Measurements from ENCODE around the gene THRSP. TPM values are rescaled to one million over a fixed set of nuclear protein-coding genes. Genes with fewer than 3 reads are reported as not detected.

Gene THRSP
- total and polyA plus RNA-seq, 7 experiments from 2014 or later, result not detected

DNA sequence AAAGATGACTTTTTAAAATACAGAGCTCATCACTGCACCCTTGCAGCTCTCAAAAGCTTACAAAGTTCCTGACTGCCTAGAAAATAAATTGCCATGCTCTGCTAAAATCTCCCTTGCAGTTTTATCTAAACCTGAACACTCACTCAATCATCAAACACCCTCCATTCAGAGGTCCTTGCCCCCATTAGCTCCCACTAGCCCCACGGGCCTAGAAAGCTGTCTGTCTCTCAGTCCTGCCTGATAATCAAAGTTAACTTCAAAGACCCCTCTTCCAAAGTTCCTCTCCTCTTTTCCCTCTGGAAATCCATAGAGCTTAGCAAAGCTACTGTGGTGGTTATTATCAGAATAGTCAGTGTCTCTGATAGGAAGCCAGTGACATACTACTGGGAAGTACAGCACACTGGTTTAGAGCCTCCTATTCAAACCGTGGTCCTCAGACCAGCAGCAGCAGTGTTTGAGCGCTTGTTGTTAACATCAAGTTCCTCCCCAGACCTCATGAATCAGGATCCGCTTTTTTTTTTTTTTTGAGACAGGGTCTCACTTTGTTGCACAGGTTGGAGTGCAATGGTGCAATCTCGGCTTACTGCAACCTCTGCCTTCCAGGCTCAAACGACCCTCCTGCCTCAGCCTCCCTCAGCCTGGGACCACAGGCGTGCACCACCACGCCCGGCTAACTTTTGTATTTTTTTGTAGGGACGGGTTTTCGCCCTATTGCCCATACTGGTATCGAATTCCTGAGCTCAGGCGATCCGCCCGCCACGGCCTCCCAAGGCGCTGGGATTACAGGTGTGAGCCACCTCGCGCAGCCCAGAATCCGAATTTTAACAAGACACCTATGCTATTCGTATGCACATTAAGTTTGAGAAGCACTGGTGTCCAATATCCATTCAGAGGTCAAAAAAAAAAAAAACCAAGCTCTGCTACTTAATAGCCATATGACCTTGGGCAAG is 14.8 kb downstream of the THRSP start:
- Histone ChIP-seq H3K27ac (ENCODE audit: low read depth, low read length) (peak overlapping the region; percentile 83), H3K4me3 (ENCODE audit: low read length) (peak overlapping the region; percentile 99), H3K4me1 (ENCODE audit: control insufficient read depth in 2 of 2, insufficient read depth in 2 of 2, low read length in 2 of 2) (peaks cover 38 to 43% of the 10 kb centered on the region in 2 donors), H3K27me3 (ENCODE audit: control insufficient read depth in 2 of 2, insufficient read depth in 2 of 2, low read length in 2 of 2) (no peaks in the 10 kb centered on the region), H3K9me3 (ENCODE audit: control insufficient read depth in 2 of 3, low read length in 3 of 3) (no peaks in the 10 kb centered on the region), H3K36me3 (ENCODE audit: control insufficient read depth in 2 of 3, insufficient read depth in 3 of 3, low read length in 3 of 3) (peaks cover 0 to 11% (median 0%) of the 10 kb centered on the region in 3 experiments)
- intact Hi-C loops (cut with micrococcal nuclease), result loop anchor here (1.0 to 5.0 kb wide), 10 partner anchors 61 to 486 kb away; partner anchors contain the start of genes ALG8 (in 2 of the 2), GAB2 (in 2 of the 2), INTS4 (in 2 of the 2) and RSF1 (in 2 of the 2)
- Mint-ChIP-seq H3K27ac (peak overlapping the region; percentile 90 to 97 (median 95)), H3K4me3 (peak overlapping the region; percentile 92 to 98 (median 95)), H3K36me3 (peaks cover 0 to 10% (median 4%) of the 10 kb centered on the region in 5 donors), H3K4me1 (peaks cover 41 to 73% (median 55%) of the 10 kb centered on the region in 7 donors), H3K27me3 (no peaks in the 10 kb centered on the region), H3K9me3 (peaks cover 0 to 4% (median 0%) of the 10 kb centered on the region in 11 donors)
- ChIA-PET POLR2A (interaction anchor here (1.2 to 2.8 kb wide), 2 partner anchors 84 to 339 kb away, joined by 4 to 26 read pairs; partner anchors contain the start of genes GAB2 and INTS4), CTCF (interaction anchor here (0.8 to 0.9 kb wide), 2 partner anchors 20 to 341 kb away, joined by 3 read pairs; no protein-coding TSS in a partner anchor)
- no peak for ATAC-seq
- no peak for DNase-seq

GRCh38 chr11:78079232-78080083 is 15.8 kb downstream of the THRSP start, which contains the start of gene NDUFC2:
TSS of gene NDUFC2 (minus strand) at chr11:78079862. CDS start at chr11:78079744, 118 bp downstream.
- Histone ChIP-seq H3K4me1 (ENCODE audit: control insufficient read depth in 2 of 2, insufficient read depth in 2 of 2, low read length in 2 of 2) (peaks cover 38 to 43% of the 10 kb centered on the region in 2 donors), H3K36me3 (ENCODE audit: control insufficient read depth in 2 of 3, insufficient read depth in 3 of 3, low read length in 3 of 3) (peaks cover 0 to 11% (median 0%) of the 10 kb centered on the region in 3 experiments), H3K9me3 (ENCODE audit: control insufficient read depth in 2 of 3, low read length in 3 of 3) (no peaks in the 10 kb centered on the region), H3K4me3 (ENCODE audit: low read length) (peak within 1 kb of the TSS; percentile 99), H3K27ac (ENCODE audit: low read depth, low read length) (peak within 1 kb of the TSS; percentile 83), H3K27me3 (ENCODE audit: control insufficient read depth in 2 of 2, insufficient read depth in 2 of 2, low read length in 2 of 2) (no peaks in the 10 kb centered on the region)
- Mint-ChIP-seq H3K4me3 (peak within 1 kb of the TSS; percentile 92 to 98 (median 95)), H3K4me1 (peaks cover 41 to 68% (median 53%) of the 10 kb centered on the region in 7 donors), H3K27me3 (no peaks in the 10 kb centered on the region), H3K27ac (peak within 1 kb of the TSS; percentile 90 to 97 (median 95)), H3K36me3 (peaks cover 0 to 10% (median 4%) of the 10 kb centered on the region in 5 donors), H3K9me3 (peaks cover 0 to 4% (median 0%) of the 10 kb centered on the region in 11 donors)
- POLR2A ChIA-PET, result interaction anchor here (1.2 to 2.8 kb wide), 3 partner anchors 60 to 338 kb away, joined by 4 to 26 read pairs (median 8); partner anchors contain the start of genes ALG8, GAB2 and INTS4
- intact Hi-C loops (cut with micrococcal nuclease), result loop anchor here (1.0 to 5.0 kb wide), 11 partner anchors 60 to 485 kb away; partner anchors contain the start of genes ALG8 (in 2 of the 2), GAB2 (in 2 of the 2), INTS4 (in 2 of the 2) and KCTD21 (in 2 of the 2)
- CTCF ChIA-PET, result interaction anchor here (0.9 kb wide), 1 partner anchor 340 kb away, joined by 3 read pairs; no protein-coding TSS in a partner anchor
- ATAC-seq (peak; percentile 90), DNase-seq (peak; percentile 37 to 73 (median 61))

GRCh38 chr11:78080084-78080817 is 16.6 kb downstream of the THRSP start:
- ATAC-seq (no peak), DNase-seq (peak in 1 of 9 donors; percentile 4)
- Mint-ChIP-seq H3K4me1 (peaks cover 36 to 60% (median 47%) of the 10 kb centered on the region in 7 donors), H3K36me3 (peaks cover 0 to 10% (median 4%) of the 10 kb centered on the region in 5 donors), H3K27me3 (no peaks in the 10 kb centered on the region), H3K4me3 (peak overlapping the region; percentile 92 to 98 (median 95)), H3K9me3 (peaks cover 0 to 4% (median 0%) of the 10 kb centered on the region in 11 donors), H3K27ac (peak overlapping the region; percentile 90 to 97 (median 95))
- Histone ChIP-seq H3K9me3 (ENCODE audit: control insufficient read depth in 2 of 3, low read length in 3 of 3) (no peaks in the 10 kb centered on the region), H3K27ac (ENCODE audit: low read depth, low read length) (peak overlapping the region; percentile 83), H3K4me3 (ENCODE audit: low read length) (peak overlapping the region; percentile 99), H3K36me3 (ENCODE audit: control insufficient read depth in 2 of 3, insufficient read depth in 3 of 3, low read length in 3 of 3) (peaks cover 0 to 11% (median 0%) of the 10 kb centered on the region in 3 experiments), H3K27me3 (ENCODE audit: control insufficient read depth in 2 of 2, insufficient read depth in 2 of 2, low read length in 2 of 2) (no peaks in the 10 kb centered on the region), H3K4me1 (ENCODE audit: control insufficient read depth in 2 of 2, insufficient read depth in 2 of 2, low read length in 2 of 2) (peaks cover 38 to 43% of the 10 kb centered on the region in 2 donors)
- ChIA-PET POLR2A (interaction anchor here (1.9 to 2.8 kb wide), 2 partner anchors 59 to 85 kb away, joined by 8 to 26 read pairs; partner anchors contain the start of genes ALG8 and INTS4), CTCF (no interaction called here)
- intact Hi-C loops (cut with micrococcal nuclease), result loop anchor here in 1 of 2 donors (1.0 kb wide), 1 partner anchor 108 kb away; the partner anchor contains the start of genes KCTD21 and USP35

GRCh38 chr11:78080818-78081495 is 17.3 kb downstream of the THRSP start:
- CTCF ChIA-PET, result no interaction called here
- ATAC-seq, result no peak
- intact Hi-C loops (cut with micrococcal nuclease), result loop anchor here in 1 of 2 donors (1.0 kb wide), 1 partner anchor 107 kb away; the partner anchor contains the start of genes KCTD21 and USP35

DNA sequence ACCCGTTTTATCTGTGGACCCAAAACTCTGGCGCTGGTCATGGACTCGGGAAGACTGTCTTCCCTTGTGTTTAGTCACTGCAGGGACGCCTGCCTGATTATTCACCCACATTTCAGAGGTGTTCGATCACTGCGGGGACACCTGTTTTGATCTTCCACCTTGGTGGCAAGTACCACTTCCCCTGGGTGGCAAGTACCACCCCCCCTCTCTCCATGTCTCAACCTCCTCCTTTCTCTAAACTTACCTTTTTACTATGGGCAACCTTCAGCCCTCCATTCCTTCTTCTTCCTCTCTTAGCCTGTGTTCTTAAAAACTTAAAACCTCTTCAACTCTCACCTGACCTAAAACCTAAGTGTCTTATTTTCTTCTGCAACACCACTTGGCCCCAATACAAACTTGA is 17.9 kb downstream of the THRSP start:
- Mint-ChIP-seq H3K4me3 (peak overlapping the region; percentile 30 to 98 (median 92)), H3K9me3 (peaks cover 0 to 4% (median 0%) of the 10 kb centered on the region in 11 donors), H3K27me3 (no peaks in the 10 kb centered on the region), H3K36me3 (peaks cover 0 to 8% (median 3%) of the 10 kb centered on the region in 5 donors), H3K4me1 (peaks cover 29 to 47% (median 37%) of the 10 kb centered on the region in 7 donors), H3K27ac (peak overlapping the region in 8 of 9 donors; percentile 1 to 96 (median 86))
- H3K9me3 ChIP-seq (ENCODE audit: control insufficient read depth in 2 of 3, low read length in 3 of 3), result no peaks in the 10 kb centered on the region
- DNase-seq (no peak), ATAC-seq (no peak)
- intact Hi-C loops (cut with micrococcal nuclease), result no loop called here
- no peak overlapping the region for H3K27ac ChIP-seq (ENCODE audit: low read depth, low read length)
- ChIA-PET CTCF (no interaction called here), POLR2A (no interaction called here)
- H3K27me3 ChIP-seq (ENCODE audit: control insufficient read depth in 2 of 2, insufficient read depth in 2 of 2, low read length in 2 of 2), result no peaks in the 10 kb centered on the region
- H3K4me3 ChIP-seq (ENCODE audit: low read length), result no peak overlapping the region
- peaks cover 0 to 7% (median 0%) of the 10 kb centered on the region in 3 experiments for H3K36me3 ChIP-seq (ENCODE audit: control insufficient read depth in 2 of 3, insufficient read depth in 3 of 3, low read length in 3 of 3)
- H3K4me1 ChIP-seq (ENCODE audit: control insufficient read depth in 2 of 2, insufficient read depth in 2 of 2, low read length in 2 of 2), result peaks cover 29 to 40% of the 10 kb centered on the region in 2 donors

More at GRCh38 chr11:78080818-78081495, 17.3 kb downstream of the THRSP start:
- peak overlapping the region; percentile 32 to 98 (median 94) for H3K4me3 Mint-ChIP-seq
- Histone ChIP-seq H3K4me3 (ENCODE audit: low read length) (peak overlapping the region; percentile 99), H3K36me3 (ENCODE audit: control insufficient read depth in 2 of 3, insufficient read depth in 3 of 3, low read length in 3 of 3) (peaks cover 0 to 7% (median 0%) of the 10 kb centered on the region in 3 experiments), H3K27me3 (ENCODE audit: control insufficient read depth in 2 of 2, insufficient read depth in 2 of 2, low read length in 2 of 2) (no peaks in the 10 kb centered on the region), H3K27ac (ENCODE audit: low read depth, low read length) (no peak overlapping the region), H3K4me1 (ENCODE audit: control insufficient read depth in 2 of 2, insufficient read depth in 2 of 2, low read length in 2 of 2) (peaks cover 33 to 43% of the 10 kb centered on the region in 2 donors), H3K9me3 (ENCODE audit: control insufficient read depth in 2 of 3, low read length in 3 of 3) (no peaks in the 10 kb centered on the region)
- peak overlapping the region; percentile 1 to 96 (median 85) for H3K27ac Mint-ChIP-seq
- no peak for DNase-seq
- peaks cover 0 to 4% (median 0%) of the 10 kb centered on the region in 11 donors for H3K9me3 Mint-ChIP-seq
- peaks cover 33 to 53% (median 42%) of the 10 kb centered on the region in 7 donors for H3K4me1 Mint-ChIP-seq
- no peaks in the 10 kb centered on the region for H3K27me3 Mint-ChIP-seq
- peaks cover 0 to 10% (median 4%) of the 10 kb centered on the region in 5 donors for H3K36me3 Mint-ChIP-seq
- POLR2A ChIA-PET, result interaction anchor here (1.9 kb wide), 1 partner anchor 58 kb away, joined by 8 read pairs; the partner anchor contains the start of gene ALG8
